ENCODE measurements around the gene RAD23A. TPM values are rescaled to one million over a fixed set of nuclear protein-coding genes. Genes with fewer than 3 reads are reported as not detected.
A peak's percentile ranks its signal among the peaks of the same experiment; 100 is the strongest.
"Not testable (repeated sequence)": the region's sequence is repeated elsewhere in the genome, so short reads cannot be mapped to it uniquely, and the experiment has no call there.

RAD23A gene
- total and polyA plus RNA-seq, 7 donors, result 403 to 801 (median 567) TPM

GRCh38 chr19:12946731-12947496 is 1.3 kb downstream of the RAD23A start:
- no peak for ATAC-seq
- Histone ChIP-seq H3K4me3 (peak overlapping the region; percentile 90), H3K36me3 (ENCODE audit: insufficient read depth in 1 of 2, low read depth in 1 of 2) (peaks cover 12 to 76% of the 10 kb centered on the region in 2 donors), H3K27me3 (ENCODE audit: insufficient read depth in 3 of 3, low read length in 2 of 3) (no peaks in the 10 kb centered on the region), H3K4me1 (peaks cover 47% of the 10 kb centered on the region), H3K27ac (peak overlapping the region; percentile 98), H3K9me3 (no peaks in the 10 kb centered on the region)
- TF ChIP-seq CTCF (IDR thresholded peaks at IDR 0.05), result no peak
- DNase-seq, result no peak
- intact Hi-C loops (cut with DNase I), result no loop called here
- WGBS, 3 donors, result 45 to 51% (median 47%) methylated on average over 14 of the region's 14 CpGs

GRCh38 chr19:12947702-12948611 is 2.3 kb downstream of the RAD23A start:
- DNase-seq (no peak), ATAC-seq (no peak)
- 75 to 84% (median 79%) methylated on average over 27 to 28 of the region's 28 CpGs for WGBS, 3 donors
- peaks cover 16 to 76% of the 10 kb centered on the region in 2 donors for H3K36me3 ChIP-seq (ENCODE audit: insufficient read depth in 1 of 2, low read depth in 1 of 2)
- intact Hi-C loops (cut with DNase I), result no loop called here
- peak overlapping the region; percentile 90 for H3K4me3 ChIP-seq
- H3K9me3 ChIP-seq, result no peaks in the 10 kb centered on the region
- TF ChIP-seq CTCF (IDR thresholded peaks at IDR 0.05), result no peak
- peaks cover 57% of the 10 kb centered on the region for H3K4me1 ChIP-seq
- H3K27me3 ChIP-seq (ENCODE audit: insufficient read depth in 3 of 3, low read length in 2 of 3), result no peaks in the 10 kb centered on the region
- peak overlapping the region; percentile 98 for H3K27ac ChIP-seq

GRCh38 chr19:12948612-12949362 is 3.1 kb downstream of the RAD23A start:
- Histone ChIP-seq H3K27me3 (ENCODE audit: insufficient read depth in 3 of 3, low read length in 2 of 3) (no peaks in the 10 kb centered on the region), H3K9me3 (no peaks in the 10 kb centered on the region), H3K4me1 (peaks cover 64% of the 10 kb centered on the region), H3K27ac (peak overlapping the region; percentile 98), H3K4me3 (peak overlapping the region; percentile 22), H3K36me3 (ENCODE audit: insufficient read depth in 1 of 2, low read depth in 1 of 2) (peaks cover 16 to 75% of the 10 kb centered on the region in 2 donors)
- 85 to 90% (median 86%) methylated on average over 30 of the region's 30 CpGs for WGBS, 3 donors
- ATAC-seq, result no peak
- TF ChIP-seq CTCF (IDR thresholded peaks at IDR 0.05), result no peak
- DNase-seq, result no peak
- intact Hi-C loops (cut with DNase I), result no loop called here

- intact Hi-C loops (cut with DNase I), result no loop called here
- Histone ChIP-seq H3K9me3 (no peaks in the 10 kb centered on the region), H3K27ac (peak overlapping the region; percentile 98), H3K36me3 (ENCODE audit: insufficient read depth in 1 of 2, low read depth in 1 of 2) (peaks cover 20 to 75% of the 10 kb centered on the region in 2 donors), H3K27me3 (ENCODE audit: insufficient read depth in 3 of 3, low read length in 2 of 3) (no peaks in the 10 kb centered on the region), H3K4me1 (peaks cover 72% of the 10 kb centered on the region), H3K4me3 (peak overlapping the region; percentile 22)
- WGBS, 3 donors, result 40 to 52% (median 49%) methylated on average over 16 of the region's 16 CpGs
- ATAC-seq, result peak; percentile 16 to 39 (median 26)
- DNase-seq, result peak; percentile 48 to 77
- TF ChIP-seq CTCF (IDR thresholded peaks at IDR 0.05), result no peak
Observed at GRCh38 chr19:12949363-12950283, 4.0 kb downstream of the RAD23A start.

- Histone ChIP-seq H3K27ac (peak overlapping the region; percentile 98), H3K36me3 (ENCODE audit: insufficient read depth in 1 of 2, low read depth in 1 of 2) (peaks cover 21 to 74% of the 10 kb centered on the region in 2 donors), H3K4me1 (peaks cover 77% of the 10 kb centered on the region)
- H3K9me3 ChIP-seq; H3K4me3 ChIP-seq; intact Hi-C loops (cut with DNase I); H3K27me3 ChIP-seq (ENCODE audit: insufficient read depth in 3 of 3, low read length in 2 of 3); ATAC-seq; DNase-seq: not testable (repeated sequence)
- 69 to 78% (median 71%) methylated on average over 6 of the region's 6 CpGs for WGBS, 3 donors
Observed at GRCh38 chr19:12952050-12952449, 6.4 kb downstream of the RAD23A start.

Data from psoas muscle (tissue), 8 donors.